ENCODE data around the gene NEMF.
"Not testable (repeated sequence)": the region's sequence is repeated elsewhere in the genome, so short reads cannot be mapped to it uniquely, and the experiment has no call there.

The NEMF gene

GRCh38 chr14:49778421-49778820, 74.2 kb downstream of the NEMF start:
- no peak overlapping the region for H3K4me3 ChIP-seq (ENCODE audit: control insufficient read depth, low read depth, low read length)
- no peak for TF ChIP-seq CTCF (IDR thresholded peaks at IDR 0.05; ENCODE audit: control insufficient read depth, insufficient read depth, low read depth, low read length, missing control alignments)
- DNase-seq (ENCODE audit: low read depth), result no peak

- DNase-seq (ENCODE audit: low read depth), result no peak
- H3K4me3 ChIP-seq (ENCODE audit: control insufficient read depth, low read depth, low read length), result no peak overlapping the region
- no peak for TF ChIP-seq CTCF (IDR thresholded peaks at IDR 0.05; ENCODE audit: control insufficient read depth, insufficient read depth, low read depth, low read length, missing control alignments)
These were observed 78.5 kb downstream of the NEMF start for GRCh38 chr14:49774106-49774505.

GRCh38 chr14:49771691-49772090, 80.9 kb downstream of the NEMF start:
- H3K4me3 ChIP-seq (ENCODE audit: control insufficient read depth, low read depth, low read length); DNase-seq (ENCODE audit: low read depth): not testable (repeated sequence)

- no peak overlapping the region for H3K4me3 ChIP-seq (ENCODE audit: control insufficient read depth, low read depth, low read length)
- no peak for DNase-seq (ENCODE audit: low read depth)
These were observed 82.3 kb downstream of the NEMF start for GRCh38 chr14:49770212-49770817.

GRCh38 chr14:49769581-49770211, 82.9 kb downstream of the NEMF start:
- DNase-seq (ENCODE audit: low read depth), result no peak
- TF ChIP-seq CTCF (IDR thresholded peaks at IDR 0.05; ENCODE audit: control insufficient read depth, insufficient read depth, low read depth, low read length, missing control alignments), result no peak
- H3K4me3 ChIP-seq (ENCODE audit: control insufficient read depth, low read depth, low read length), result peak overlapping the region; percentile 93

More at GRCh38 chr14:49770212-49770817, 82.3 kb downstream of the NEMF start:
- no peak for TF ChIP-seq CTCF (IDR thresholded peaks at IDR 0.05; ENCODE audit: control insufficient read depth, insufficient read depth, low read depth, low read length, missing control alignments)

GRCh38 chr14:49769171-49769570, 83.4 kb downstream of the NEMF start:
- DNase-seq (ENCODE audit: low read depth), result no peak
- peak overlapping the region; percentile 93 for H3K4me3 ChIP-seq (ENCODE audit: control insufficient read depth, low read depth, low read length)
- no peak for TF ChIP-seq CTCF (IDR thresholded peaks at IDR 0.05; ENCODE audit: control insufficient read depth, insufficient read depth, low read depth, low read length, missing control alignments)

GRCh38 chr14:49768301-49769121, 84.1 kb downstream of the NEMF start:
- no peak for DNase-seq (ENCODE audit: low read depth)

More at GRCh38 chr14:49768301-49769121, 84.1 kb downstream of the NEMF start:
- TF ChIP-seq CTCF (IDR thresholded peaks at IDR 0.05; ENCODE audit: control insufficient read depth, insufficient read depth, low read depth, low read length, missing control alignments), result no peak
- peak overlapping the region; percentile 93 for H3K4me3 ChIP-seq (ENCODE audit: control insufficient read depth, low read depth, low read length)

Data from AG09309 (cell line).